CMK (cell line): ENCODE data around the gene MPIG6B.
A peak's percentile ranks its signal among the peaks of the same experiment; 100 is the strongest.

Experiments
- DNase-seq: peaks from one replicate; pipeline ENCODE4 v3.0.0-alpha.2; 2010; ENCODE audit warnings: low read depth

Gene MPIG6B

GRCh38 chr6:31721351-31722020 lies 1.7 kb upstream of the MPIG6B start, which contains the start of gene LY6G6C:
LY6G6C (minus strand) TSS chr6:31721746; CDS start chr6:31721679, 67 bp downstream.
- no peak for DNase-seq

DNA sequence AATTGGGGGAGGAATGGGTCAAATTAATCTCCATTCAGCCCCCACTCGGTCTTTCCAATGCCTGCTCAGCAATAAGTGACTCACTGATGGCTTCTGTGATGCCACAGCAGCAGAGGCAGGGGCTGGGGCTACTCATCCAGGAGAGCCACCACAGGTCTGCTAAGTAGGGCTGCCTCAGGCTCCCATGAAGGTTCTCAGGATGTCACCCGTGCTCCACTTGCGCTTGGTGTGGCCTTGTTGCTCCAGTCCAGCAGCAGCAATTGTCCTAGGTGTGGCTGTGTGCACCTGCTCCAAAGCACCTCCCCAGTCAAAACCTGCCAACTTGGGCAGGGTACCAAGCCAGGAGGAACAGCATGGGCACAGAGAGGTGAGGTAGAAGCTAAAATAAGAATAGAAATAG lies 1.0 kb upstream of the MPIG6B start:
- no peak for DNase-seq

DNA sequence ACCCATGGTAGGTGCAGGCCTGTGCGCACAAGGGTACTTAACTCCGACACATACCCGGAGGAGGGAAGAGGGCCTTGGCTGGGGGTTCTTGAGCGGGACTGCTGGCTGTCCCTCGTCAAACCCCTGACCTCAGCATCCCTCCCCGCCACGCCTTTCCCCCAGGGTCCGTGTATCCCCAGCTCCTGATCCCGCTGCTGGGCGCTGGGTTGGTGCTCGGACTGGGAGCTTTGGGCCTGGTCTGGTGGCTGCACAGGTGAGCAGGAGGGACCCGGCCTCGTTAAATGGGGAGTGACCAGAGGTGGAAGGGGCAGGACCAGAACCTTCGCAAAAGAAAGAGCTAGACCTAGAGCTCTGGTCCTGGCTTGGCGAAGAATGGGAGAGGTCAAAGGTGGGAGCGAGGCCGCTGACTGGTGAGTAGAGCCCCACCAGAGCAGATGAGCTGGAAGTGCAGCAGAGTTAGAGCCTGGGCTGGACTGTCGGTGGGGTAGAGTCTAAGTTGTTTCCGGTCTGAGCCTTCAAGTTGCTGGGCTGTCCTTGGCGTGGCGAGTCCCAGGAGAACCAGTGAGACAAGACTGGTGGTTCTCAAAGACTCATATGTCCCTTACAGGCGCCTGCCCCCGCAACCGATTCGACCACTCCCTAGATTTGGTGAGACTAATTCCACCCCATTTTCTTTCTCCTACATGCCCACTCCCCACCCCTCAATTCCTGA lies 963 bp downstream of the MPIG6B start:
- DNase-seq, result no peak

DNA sequence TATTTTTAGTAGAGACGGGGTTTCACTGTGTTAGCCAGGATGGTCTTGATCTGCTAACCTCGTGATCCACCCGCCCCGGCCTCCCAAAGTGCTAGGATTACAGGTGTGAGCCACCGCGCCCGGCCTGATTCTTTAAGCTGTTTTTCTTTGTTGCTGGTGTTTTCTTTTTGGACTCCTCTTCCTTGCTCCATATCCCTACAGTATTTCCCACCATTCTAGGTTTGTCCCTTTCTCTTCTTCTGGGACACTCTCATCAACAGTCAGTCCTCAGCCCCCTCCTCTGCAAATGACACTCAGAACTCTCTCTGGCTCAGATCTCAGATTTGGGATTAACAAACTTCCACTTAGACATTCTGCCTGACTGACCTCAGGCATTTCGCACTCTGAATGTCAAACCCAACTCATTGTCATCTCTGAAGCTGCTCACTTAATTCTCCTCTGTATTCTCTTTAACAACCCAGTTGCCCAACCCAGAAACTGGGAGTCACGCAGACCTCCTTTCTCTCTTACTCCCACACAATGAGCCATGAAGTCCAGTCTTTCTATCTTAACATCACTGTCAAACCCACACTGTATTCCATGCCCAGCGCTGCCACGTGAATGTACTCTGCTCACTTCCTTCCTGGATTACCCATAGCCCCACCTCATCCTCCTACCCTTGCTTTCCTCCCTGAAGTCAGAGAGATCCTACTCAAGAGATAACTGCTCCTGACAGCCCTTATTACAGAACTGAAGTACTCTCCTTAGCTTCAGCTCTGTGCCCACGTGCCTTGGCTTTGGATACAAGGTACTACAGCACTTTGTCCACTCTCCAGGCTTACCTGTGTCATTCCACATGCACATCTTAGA lies 2.6 kb downstream of the MPIG6B start:
- DNase-seq, result no peak

- no peak for DNase-seq
Observed at GRCh38 chr6:31727034-31727716, 4.0 kb downstream of the MPIG6B start.

GRCh38 chr6:31727717-31728671 lies 4.8 kb downstream of the MPIG6B start:
- no peak for DNase-seq

- DNase-seq, result no peak
Observed at GRCh38 chr6:31728767-31729514, 5.8 kb downstream of the MPIG6B start, which contains the start of gene DDAH2. DDAH2 (minus strand) TSS chr6:31729299; CDS start chr6:31729161, 138 bp downstream.

DNA sequence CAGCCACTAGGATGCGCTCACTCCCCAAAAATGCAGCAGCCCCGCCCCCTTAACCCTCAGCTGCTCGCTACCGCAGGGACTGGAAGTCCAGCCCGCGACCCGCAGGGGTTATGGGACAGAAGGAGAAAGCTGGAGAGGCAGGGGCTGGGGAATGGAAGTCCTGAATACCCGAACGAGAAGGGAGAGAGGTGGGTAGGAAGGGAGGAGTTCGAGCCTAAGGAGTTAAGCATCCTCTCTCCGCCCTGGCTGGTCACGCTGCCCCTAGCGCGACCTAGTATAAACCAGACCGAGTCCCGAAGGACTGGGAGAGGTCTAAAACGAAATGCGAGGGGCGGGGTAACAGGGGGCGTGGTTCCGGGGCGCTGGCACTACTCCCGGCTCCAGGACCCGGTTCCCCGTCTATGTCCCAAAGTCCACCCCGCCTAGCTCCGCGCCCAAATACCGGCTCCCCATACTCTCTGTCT lies 6.4 kb downstream of the MPIG6B start:
- no peak for DNase-seq

- no peak for DNase-seq
Observed at GRCh38 chr6:31729979-31730630, 6.9 kb downstream of the MPIG6B start.

- DNase-seq, result no peak
Observed at GRCh38 chr6:31730631-31731086, 7.5 kb downstream of the MPIG6B start.

- no peak for DNase-seq
Observed at GRCh38 chr6:31732029-31732428, 8.9 kb downstream of the MPIG6B start.

DNA sequence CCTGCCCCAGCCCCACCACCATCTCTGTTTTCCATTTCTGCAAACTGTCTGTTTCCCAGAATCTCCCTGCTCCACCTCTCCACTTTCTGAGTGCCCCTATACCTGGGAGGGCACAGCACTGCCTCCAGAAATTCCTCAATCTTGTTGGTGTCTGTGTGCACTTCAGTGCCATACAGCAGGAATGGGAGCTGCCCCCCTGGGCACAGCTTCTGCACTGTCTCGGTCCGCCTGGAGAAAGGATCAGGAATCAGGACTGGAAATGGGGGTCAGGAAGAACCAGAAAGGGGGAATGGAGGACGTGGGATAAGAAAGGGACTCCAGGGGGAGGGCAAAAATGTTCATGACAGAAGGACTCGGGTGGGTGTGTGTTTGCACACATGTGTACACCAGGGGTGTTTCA lies 10.6 kb downstream of the MPIG6B start:
- DNase-seq, result no peak

DNA sequence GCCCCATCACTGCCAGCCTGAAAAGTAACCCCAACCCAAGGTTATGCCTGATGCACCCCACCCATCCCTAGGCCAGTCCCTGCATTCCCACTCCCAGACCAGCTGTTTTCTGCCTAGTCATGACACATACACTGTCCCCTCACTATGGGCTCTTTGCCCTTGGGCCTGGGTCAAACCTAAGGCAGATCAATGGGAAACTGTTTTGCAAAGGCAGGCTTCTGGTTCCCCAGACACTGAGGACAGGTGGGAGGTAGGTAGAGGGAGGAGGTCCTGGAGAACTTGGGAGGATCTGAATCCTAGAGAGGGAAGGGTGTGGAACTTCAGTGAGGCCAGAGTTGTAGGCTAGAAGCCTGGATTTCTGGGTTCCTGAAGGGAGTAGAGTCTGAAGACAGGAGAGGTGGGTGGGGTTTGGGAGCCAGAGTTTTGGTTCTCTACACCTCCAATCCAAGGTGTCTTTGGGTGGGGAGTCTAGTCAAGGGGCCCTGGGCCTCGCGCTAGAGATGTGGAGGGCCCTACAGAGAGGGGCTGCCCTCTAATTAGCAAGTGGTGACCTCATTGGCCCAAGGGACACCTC lies 11.2 kb downstream of the MPIG6B start:
- no peak for DNase-seq

DNA sequence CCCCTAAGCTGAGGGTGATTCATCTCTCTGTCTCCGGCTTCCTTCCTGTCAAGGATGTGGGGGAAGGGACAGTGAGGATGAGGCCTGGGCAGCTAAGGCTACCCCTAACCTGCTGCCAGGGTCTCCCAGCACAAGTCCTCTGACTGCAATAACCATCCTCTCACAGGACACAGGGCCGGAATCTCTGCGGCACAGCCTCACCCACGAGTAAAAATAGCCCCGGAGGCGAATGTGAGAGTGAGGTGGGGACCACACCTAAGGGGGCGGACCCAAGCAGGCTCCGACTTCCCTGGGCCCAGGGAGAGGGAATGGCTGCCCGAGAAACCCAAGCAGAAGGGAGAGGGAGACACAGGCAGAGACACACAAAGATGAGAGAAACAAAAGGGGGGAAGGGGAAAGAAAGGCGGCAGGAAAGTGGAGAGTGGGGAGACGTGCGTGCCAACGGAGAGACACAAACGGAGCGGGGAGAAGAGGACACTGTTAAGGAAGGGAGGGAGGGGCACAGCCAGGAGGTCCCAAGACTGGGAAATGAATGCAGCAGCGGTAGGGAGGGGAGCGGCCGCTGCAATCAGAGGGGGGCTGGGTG lies 11.7 kb downstream of the MPIG6B start:
- peak; percentile 82 for DNase-seq

GRCh38 chr6:31736021-31736767 lies 13.0 kb downstream of the MPIG6B start, which contains the start of gene CLIC1:
CLIC1 (minus strand) TSS chr6:31736530; CDS start chr6:31736300, 230 bp downstream.
- DNase-seq, result peak; percentile 92

DNA sequence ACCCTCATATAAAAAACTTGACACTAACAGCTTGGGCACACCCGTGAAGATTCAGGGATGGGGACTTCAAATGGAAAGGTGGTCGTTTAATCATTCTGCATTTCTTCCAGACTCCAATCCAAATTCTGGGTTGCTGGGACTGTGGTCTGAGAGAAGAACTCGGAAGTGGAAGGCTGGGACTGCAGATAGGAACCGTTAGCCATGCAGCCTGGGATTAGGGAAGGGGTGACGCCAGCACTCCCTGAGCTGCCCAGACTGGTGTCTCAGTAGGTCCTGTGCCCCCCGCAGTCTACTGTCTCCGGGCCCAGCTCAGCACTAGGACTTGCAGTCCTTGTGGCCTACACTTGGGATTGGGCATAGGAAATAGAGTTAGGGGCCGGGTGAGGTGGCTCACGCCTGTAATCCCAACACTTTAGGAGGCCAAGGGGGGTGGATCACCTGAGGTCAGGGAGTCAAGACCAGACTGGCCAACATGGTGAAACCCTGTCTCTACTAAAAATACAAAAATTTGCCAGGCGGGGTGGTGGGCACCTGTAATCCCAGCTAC lies 13.7 kb downstream of the MPIG6B start:
- DNase-seq, result no peak

DNA sequence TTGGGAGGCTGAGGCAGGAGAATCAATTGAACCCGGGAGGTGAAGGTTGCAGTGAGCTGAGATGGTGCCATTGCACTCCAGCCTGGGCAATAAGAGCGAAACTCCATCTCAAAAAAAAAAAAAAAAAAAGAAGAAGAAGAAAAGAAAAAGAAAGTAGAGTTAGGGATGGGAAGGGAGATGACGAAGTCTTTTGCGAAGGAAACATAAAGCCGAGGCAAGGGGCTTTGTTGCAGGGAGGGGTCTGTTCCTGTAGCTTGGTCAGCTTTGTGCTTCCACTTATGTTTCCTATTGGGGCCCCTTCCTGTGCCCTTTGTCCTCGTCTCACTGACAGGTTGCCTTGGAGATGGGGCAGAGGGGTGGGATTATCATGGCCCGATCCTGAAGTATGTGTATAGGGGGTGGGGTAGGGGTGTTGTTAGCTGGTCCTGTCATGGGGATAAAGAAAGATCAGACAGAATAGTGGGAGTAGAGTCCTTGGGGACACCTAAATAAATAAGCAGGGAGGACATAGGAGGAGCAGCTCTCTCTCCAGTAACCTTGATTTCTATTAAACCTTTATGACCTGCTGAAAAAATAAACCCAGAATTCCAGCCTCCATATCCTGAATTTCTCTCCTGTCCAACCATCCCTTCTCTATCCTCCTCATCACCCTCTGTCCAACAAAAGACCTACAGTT lies 14.3 kb downstream of the MPIG6B start:
- DNase-seq, result peak; percentile 86
